GM06990 (cell line): ENCODE results near the gene ANKRD34A.

Experiments used
- DNase-seq: peaks from one replicate; pipeline ENCODE4 v3.0.0-alpha.2; 2011; ENCODE audit not compliant: insufficient read length; ENCODE audit errors: extremely low read depth
- H3K27me3 ChIP-seq: replicated peaks from 2 replicates; pipeline ENCODE4 v1.6.0; 2011; ENCODE audit warnings: low read length; ENCODE audit not compliant: control insufficient read depth, insufficient read depth
- H3K36me3 ChIP-seq: 2 replicates; pipeline ENCODE4 v1.5.1; 2011; ENCODE audit warnings: low read length; ENCODE audit not compliant: control insufficient read depth, insufficient read depth
- H3K4me3 ChIP-seq: replicated peaks from 2 replicates; pipeline ENCODE4 v1.5.1; 2011; ENCODE audit warnings: low read depth, mild to moderate bottlenecking, control low read depth, low read length
- TF ChIP-seq, protein P1 (sequence below): IDR thresholded peaks from 2 replicates; pipeline ENCODE4 v1.5.1; 2011; ENCODE audit warnings: low read length, control low read depth, mild to moderate bottlenecking, inconsistent platforms; ENCODE audit not compliant: insufficient read depth, poor library complexity, severe bottlenecking

ANKRD34A gene

DNA sequence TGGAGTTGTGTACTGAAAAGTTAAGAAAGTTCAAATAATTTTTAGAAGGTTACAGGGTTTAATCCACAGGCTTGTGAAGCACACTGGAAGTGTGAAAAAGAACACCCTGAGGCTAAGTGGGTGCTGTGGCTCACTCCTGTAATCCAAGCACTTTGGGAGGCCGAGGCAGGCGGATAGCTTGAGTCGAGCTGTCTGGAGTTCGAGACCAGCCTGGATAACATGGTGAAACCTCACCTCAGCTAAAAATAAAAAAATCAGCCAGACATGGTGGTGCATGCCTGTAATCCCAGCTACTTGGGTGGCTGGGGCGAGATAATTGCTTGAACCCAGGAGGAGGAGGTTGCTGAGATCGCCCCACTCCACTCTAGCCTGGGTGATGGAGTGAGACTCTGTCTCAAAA lies 22.2 kb upstream of the ANKRD34A start:
- Histone ChIP-seq H3K27me3 (no peaks in the 10 kb centered on the region), H3K4me3 (no peak overlapping the region), H3K36me3 (no peaks in the 10 kb centered on the region)
- DNase-seq: no peak
- TF ChIP-seq, protein P1, sequence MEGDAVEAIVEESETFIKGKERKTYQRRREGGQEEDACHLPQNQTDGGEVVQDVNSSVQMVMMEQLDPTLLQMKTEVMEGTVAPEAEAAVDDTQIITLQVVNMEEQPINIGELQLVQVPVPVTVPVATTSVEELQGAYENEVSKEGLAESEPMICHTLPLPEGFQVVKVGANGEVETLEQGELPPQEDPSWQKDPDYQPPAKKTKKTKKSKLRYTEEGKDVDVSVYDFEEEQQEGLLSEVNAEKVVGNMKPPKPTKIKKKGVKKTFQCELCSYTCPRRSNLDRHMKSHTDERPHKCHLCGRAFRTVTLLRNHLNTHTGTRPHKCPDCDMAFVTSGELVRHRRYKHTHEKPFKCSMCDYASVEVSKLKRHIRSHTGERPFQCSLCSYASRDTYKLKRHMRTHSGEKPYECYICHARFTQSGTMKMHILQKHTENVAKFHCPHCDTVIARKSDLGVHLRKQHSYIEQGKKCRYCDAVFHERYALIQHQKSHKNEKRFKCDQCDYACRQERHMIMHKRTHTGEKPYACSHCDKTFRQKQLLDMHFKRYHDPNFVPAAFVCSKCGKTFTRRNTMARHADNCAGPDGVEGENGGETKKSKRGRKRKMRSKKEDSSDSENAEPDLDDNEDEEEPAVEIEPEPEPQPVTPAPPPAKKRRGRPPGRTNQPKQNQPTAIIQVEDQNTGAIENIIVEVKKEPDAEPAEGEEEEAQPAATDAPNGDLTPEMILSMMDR: no peak

DNA sequence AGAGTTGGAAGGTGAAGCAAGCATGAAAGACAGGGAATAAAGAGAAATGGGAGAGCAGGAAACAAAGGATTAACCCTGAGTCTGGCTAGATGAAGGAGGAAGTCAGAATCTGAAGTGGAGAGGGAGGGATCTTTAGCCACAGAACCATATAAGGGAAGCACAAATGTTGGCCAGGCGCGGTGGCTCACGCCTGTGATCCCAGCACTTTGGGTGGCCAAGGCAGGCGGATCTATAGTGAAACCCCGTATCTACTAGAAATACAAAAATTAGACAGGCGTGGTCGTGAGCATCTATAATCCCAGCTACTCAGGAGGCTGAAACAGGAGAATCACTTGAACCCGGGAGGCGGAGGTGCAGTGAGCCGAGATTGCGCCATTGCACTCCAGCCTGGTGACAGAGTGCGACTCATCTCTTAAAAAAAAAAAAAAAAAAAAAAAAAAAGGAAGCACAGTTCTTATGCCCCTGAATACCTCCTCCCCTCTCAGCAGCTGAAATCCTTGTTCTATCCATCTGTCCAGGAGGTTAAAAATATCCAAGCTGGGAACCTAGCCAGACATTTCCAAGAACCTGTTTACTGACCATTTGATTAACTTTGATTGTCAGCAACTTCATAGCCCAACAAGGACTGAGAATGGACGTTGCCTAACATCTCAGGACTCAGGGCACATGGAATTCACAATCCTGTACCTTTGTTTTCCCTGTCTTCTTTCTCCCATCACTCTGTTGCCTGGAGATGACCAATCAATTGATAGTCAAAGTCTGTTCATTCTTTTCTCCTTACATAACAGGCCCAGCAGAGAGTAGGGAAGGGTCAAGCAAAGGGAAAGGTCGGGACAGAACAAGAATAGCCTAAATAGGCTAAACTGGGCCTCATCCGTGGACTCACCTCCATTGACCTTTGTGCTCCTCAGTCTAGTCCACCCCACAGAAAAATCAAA lies 21.4 kb upstream of the ANKRD34A start:
- Histone ChIP-seq H3K27me3 (no peaks in the 10 kb centered on the region), H3K36me3 (no peaks in the 10 kb centered on the region), H3K4me3 (no peak overlapping the region)
- TF ChIP-seq, protein P1: no peak
- DNase-seq: no peak

DNA sequence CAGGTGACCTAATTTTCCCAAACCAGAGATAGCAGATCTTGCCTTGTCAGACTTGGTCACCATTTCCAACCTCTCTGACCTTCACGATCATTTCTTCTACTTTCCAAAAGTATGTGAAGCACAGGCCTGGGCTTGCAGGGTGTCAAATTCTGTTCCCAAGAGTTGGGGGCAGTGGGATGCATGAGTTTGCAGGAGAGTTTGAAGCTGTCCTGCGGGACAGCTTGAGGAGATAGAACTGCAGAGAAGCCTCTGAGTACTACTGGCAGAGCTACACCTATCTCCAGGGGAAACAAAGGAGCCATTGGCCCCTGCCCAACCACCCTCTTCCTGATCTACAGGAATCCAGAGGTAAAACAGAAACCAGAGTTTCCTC lies 20.7 kb upstream of the ANKRD34A start:
- Histone ChIP-seq H3K36me3 (no peaks in the 10 kb centered on the region), H3K4me3 (no peak overlapping the region), H3K27me3 (no peaks in the 10 kb centered on the region)
- TF ChIP-seq, protein P1: no peak
- no peak for DNase-seq

DNA sequence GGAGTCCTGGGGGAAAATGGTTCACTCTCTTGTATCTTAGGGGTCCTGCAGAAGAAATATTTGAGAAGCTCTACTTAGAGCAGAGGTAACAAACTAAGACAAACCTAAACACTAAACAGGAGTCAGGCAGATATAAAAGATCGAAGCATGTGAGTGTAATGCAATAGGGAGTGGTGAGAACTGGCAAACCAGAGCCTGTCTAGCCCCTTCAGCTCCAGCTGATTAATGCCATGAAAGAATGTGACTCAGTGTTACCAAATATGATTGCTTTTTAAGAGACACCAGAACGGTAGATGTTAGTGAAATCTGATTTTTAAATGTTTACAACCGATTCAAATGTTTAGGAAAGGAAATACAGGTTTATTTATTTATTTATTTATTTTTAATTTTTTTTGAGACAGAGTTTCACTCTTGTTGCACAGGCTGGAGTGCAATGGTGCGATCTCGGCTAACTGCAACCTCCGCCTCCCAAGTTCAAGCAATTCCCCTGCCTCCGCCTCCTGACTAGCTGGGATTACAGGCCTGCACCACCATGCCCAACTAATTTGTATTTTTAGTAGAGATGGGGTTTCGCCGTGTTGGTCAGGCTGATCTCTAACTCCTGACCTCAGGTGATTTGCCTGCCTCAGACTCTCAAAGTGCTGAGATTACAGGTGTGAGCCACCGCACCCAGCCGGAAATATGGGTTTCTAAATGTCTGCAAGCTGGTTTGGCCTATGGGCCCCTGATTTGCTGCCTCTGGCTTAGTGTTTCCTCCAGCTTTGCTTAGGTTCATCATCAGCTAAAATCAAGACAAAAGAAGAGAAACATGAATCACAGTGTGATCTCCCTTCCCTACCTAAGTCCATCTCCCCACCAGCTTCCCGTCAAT lies 19.8 kb upstream of the ANKRD34A start:
- Histone ChIP-seq H3K27me3 (no peaks in the 10 kb centered on the region), H3K36me3 (no peaks in the 10 kb centered on the region), H3K4me3 (no peak overlapping the region)
- TF ChIP-seq, protein P1: no peak
- DNase-seq: no peak

DNA sequence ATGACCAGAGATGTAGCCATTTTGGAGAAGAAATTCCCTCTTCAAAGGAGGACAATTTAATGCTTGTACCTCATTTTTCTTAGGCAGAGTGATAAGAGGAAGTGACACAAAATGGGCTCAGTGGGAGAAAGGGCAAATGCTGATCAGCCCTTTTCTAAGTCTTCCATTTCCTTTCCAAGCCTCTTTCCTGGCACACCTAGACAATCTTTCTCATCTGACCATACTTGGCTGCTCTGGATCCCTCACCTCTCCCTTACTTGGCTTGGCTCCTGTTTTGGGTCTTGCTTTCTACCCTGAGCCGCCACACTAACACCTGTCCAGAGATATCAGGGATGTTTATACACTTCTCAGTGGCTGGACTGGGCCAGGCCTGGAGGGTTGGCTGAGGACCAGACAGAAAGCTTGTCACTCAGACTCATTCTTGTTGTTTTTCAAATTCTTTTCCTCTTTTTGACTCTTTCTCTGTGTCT lies 18.9 kb upstream of the ANKRD34A start:
- Histone ChIP-seq H3K27me3 (no peaks in the 10 kb centered on the region), H3K4me3 (no peak overlapping the region), H3K36me3 (no peaks in the 10 kb centered on the region)
- TF ChIP-seq, protein P1: no peak
- no peak for DNase-seq
